Measurements from ENCODE around the gene SCFD1.

Gene SCFD1

DNA sequence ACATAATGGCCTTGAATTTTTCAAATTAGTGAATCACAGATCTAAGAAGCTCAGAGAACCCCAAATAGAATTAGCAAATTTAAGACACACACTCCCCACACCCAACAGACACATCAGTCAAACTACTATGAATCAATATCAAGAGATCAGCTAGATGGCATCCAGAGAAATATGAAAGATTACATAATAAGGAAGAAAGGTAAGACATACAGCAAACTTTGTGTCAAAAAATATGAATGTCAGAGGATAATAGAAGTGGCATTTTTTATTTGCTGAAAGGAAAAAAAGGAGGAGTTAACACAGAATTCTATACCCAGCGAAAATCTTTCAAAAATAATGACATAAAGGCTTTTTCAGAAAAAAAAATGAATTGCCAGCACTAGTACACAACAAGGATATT is 141.8 kb downstream of the SCFD1 start:
- DNase-seq: no peak

DNA sequence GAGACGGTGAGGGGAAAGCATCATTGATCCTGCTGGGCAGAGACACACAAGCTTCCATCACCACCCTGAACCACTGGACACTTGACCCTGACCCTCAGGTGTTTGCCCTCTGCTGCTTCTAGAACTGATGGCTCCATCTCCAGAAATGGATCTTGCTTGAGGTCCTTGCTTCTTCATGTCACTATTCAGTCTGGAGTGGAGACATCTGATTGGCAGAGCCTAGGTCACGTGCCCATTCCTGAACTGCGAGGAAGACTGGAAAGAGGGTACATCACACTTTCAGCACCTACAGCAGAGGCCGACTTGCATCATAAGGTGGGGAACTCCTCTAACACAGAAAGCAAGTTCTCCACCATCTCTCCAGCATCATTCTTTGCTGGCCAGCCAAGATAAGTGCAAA is 145.5 kb downstream of the SCFD1 start:
- DNase-seq: no peak

DNA sequence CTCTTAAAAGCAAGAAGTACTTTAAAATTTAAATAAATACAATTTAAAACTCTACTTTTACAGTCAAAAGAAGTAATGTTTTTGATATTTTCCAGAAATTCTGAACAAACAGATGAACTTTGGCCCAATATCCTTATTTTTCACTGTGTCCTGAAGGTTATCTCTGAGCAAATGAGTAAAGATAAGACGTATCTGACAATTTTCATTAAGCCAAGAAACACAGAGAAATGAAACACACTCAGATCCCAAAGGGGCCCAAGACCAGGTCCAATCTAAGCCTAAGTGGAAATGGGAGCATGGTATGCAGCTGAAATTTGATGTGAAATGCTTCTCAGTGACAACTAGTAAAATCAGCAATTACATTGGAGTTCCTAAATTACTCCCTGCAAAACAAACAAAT is 146.7 kb downstream of the SCFD1 start:
- no peak for DNase-seq

DNA sequence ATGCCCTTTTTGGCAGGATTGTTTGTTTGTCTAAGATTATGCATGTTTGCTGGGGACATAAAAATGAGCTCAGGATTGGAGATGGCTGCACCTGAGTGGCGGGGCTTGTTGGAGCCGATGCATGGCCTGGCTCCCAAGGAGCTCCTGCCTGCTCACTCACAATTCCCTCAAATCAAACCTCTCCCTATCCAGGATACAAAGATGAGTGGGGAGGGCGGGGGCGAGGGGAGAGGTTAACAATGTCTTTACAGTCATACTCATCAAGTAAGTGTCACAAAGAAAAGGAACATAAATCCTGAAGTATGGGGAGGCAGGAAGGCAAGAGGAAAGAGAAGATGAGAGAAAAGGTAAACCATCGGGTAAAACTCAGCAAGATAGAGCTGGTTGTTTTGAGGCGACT is 148.3 kb downstream of the SCFD1 start:
- no peak for DNase-seq

DNA sequence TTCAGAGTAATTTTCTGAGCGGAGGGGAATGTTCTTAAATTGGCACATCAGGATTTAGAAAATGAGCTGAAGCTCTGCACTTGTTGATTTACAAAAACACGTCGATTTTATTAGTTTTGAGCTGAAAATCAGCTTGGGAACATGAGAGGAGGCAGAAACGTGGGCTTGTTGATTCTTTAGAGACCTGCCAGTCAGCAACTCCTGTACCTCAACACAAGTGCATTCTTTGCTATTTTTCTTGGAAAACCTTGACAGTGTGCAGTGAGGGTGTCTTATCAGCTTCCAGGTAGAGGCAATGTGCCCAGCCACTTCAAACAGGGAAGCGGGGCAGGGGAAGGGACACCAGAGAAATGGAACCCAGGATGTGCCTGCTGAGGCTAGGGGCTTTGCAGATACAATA is 149.5 kb downstream of the SCFD1 start:
- DNase-seq: no peak

DNA sequence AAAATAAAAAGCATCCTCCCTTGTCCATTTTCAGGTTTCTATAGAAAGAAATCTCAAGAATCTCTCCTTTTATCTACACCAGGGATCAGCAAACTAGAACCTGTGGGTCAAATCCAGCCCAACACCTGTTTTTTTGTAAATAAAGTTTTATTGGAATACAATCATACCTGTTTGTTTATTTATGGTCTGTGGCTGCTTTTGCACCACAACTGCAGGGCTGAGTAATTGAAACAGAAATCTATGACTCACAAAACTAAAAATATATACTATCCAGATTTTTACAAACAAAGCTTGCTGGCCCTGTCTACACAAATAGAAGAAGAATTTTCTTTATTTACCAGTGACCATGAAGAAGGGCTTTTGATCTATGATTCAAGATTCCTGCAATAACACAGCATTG is 157.1 kb downstream of the SCFD1 start:
- DNase-seq: no peak
